HCT116 (cell line): ENCODE results near the gene BORCS5.

Source experiments
- ATF3 ChIP-seq: IDR thresholded peaks from 2 replicates; pipeline ENCODE4 v1.6.1; 2012
- CTCF ChIP-seq, 3 experiments: fragments of 200-600 bp in 1 of 3; sonication (generic) in 1 of 3; IDR thresholded peaks in 2 of 3; conservative IDR thresholded peaks in 1 of 3; 2 replicates each; pipeline ENCODE4 v1.5.1; 2012 to 2017; ENCODE audit warnings: low read depth in 2 of 3, low read length in 2 of 3, antibody characterized with exemption in 1 of 3, borderline replicate concordance in 1 of 3, control low read depth in 1 of 3, mild to moderate bottlenecking in 1 of 3, mixed read lengths in 1 of 3, mixed run types in 1 of 3, moderate library complexity in 1 of 3; ENCODE audit not compliant: insufficient read depth in 1 of 3
- EZH2 ChIP-seq: fragments of 200-600 bp; sonication (generic); IDR thresholded peaks from 2 replicates; pipeline ENCODE4 v1.6.1; 2017; ENCODE audit warnings: antibody characterized with exemption, mixed run types
- EZH2phosphoT487 ChIP-seq: fragments of 200-600 bp; IDR thresholded peaks from 2 replicates; pipeline ENCODE4 v1.6.1; 2018; ENCODE audit warnings: antibody characterized with exemption, borderline replicate concordance
- FOSL1 ChIP-seq: IDR thresholded peaks from 2 replicates; pipeline ENCODE4 v1.6.1; 2012; ENCODE audit warnings: low read depth
- MAX ChIP-seq: IDR thresholded peaks from 2 replicates; pipeline ENCODE4 v1.6.1; 2012
- POLR2A ChIP-seq: IDR thresholded peaks from 2 replicates; pipeline ENCODE4 v1.7.0; 2011; ENCODE audit warnings: borderline replicate concordance; ENCODE audit not compliant: insufficient read depth, insufficient read length; ENCODE audit errors: extremely low read depth
- POLR2AphosphoS5 ChIP-seq: IDR thresholded peaks from 2 replicates; pipeline ENCODE4 v1.6.1; 2011; ENCODE audit warnings: mild to moderate bottlenecking, low read depth, low read length, moderate library complexity
- REST ChIP-seq: IDR thresholded peaks from 2 replicates; pipeline ENCODE4 v1.6.1; 2012; ENCODE audit warnings: low read depth
- SP1 ChIP-seq: IDR thresholded peaks from 2 replicates; pipeline ENCODE4 v1.6.1; 2012; ENCODE audit warnings: low read depth
- YY1 ChIP-seq: IDR thresholded peaks from 2 replicates; pipeline ENCODE4 v1.6.1; 2011; ENCODE audit warnings: low read length, low read depth, moderate library complexity, mild to moderate bottlenecking; ENCODE audit not compliant: insufficient replicate concordance; ENCODE audit errors: extremely low read depth
- ZNF274 ChIP-seq: fragments of 200-500 bp; sonication (Bioruptor generic); IDR thresholded peaks from 2 replicates; pipeline ENCODE4 v1.6.1; 2014; ENCODE audit warnings: mild to moderate bottlenecking, low read depth, low read length, inconsistent platforms

GRCh38 chr12:12336511-12336910, 20.4 kb upstream of the BORCS5 start:
- TF ChIP-seq CTCF (IDR thresholded peaks at IDR 0.05 in 2 of 3, conservative IDR thresholded peaks at IDR 0.05 in 1 of 3; ENCODE audit: borderline replicate concordance in 1 of 3, insufficient read depth in 1 of 3, low read depth in 2 of 3, low read length in 2 of 3) (no peak), POLR2A (no peak), POLR2AphosphoS5 (no peak), EZH2 (no peak), YY1 (no peak), EZH2phosphoT487 (no peak), REST (no peak), FOSL1 (no peak), MAX (no peak), SP1 (no peak), ATF3 (no peak), ZNF274 (no peak)
